NOMO-1 treated with DMSO at 0.1 percent for 48 hours (cell line): ENCODE data around the gene CKMT1A.
A peak's percentile ranks its signal among the peaks of the same experiment; 100 is the strongest.
"Not testable (repeated sequence)": the region's sequence is repeated elsewhere in the genome, so short reads cannot be mapped to it uniquely, and the experiment has no call there.

Source experiments
- DNase-seq: peaks from one replicate; lab custom pipeline; 2025; ENCODE audit not compliant: unreplicated experiment; lab: John Stamatoyannopoulos, UW

CKMT1A gene

GRCh38 chr15:43693148-43694022 is at the start of gene CKMT1A:
TSS of gene CKMT1A (plus strand) at chr15:43693859. CDS start at chr15:43694051, 192 bp downstream.
- DNase-seq: not testable (repeated sequence)

- no peak for DNase-seq
Measured at GRCh38 chr15:43648649-43649429, 44.8 kb upstream of the CKMT1A start, which contains the start of gene CATSPER2. TSS of gene CATSPER2 (minus strand) at chr15:43648844. CDS start at chr15:43648061, 783 bp downstream.

GRCh38 chr15:43649430-43649926 is 44.2 kb upstream of the CKMT1A start:
- DNase-seq: not testable (repeated sequence)

DNA sequence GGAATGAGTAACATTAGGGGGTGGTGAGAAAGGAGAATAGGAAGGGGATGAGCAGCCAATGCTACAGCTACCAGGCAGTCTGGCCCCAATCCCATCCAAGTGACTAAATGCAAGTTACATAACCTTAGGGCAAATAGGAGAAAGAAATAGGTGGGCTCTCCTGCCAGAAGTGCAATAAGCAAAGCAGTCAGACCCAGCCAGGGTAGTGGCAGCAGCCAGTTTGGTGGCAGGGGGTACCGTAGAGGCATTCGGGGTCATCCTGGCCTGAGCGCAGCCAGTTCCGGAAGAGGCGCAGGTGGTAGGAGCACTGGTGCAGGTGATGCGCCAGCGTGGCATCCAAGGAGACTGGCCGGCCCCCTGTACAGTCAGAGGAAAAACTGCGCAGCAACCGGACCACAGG is 33.9 kb upstream of the CKMT1A start:
- DNase-seq: not testable (repeated sequence)

- not testable (repeated sequence) for DNase-seq
Measured at GRCh38 chr15:43662293-43662692, 31.4 kb upstream of the CKMT1A start.

GRCh38 chr15:43663333-43663732 is 30.3 kb upstream of the CKMT1A start:
- not testable (repeated sequence) for DNase-seq

DNA sequence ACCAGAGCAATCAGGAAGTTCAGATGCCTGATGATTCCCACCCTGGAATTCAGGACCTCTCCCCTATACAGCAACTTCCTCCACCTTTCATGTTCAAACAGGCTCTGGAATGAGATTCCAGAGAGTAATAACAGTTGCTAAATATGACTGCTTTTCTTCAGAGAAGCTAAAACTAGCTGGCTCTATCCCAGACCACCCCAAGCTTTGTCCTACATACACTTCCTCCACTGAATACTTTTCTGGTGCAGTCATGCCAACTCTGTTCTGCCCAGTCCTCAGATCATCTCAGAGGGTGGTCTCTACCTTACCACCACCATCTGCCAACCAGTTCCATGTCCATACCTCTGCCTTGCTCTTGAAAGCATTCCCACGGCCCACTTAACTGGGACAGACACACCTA is 27.5 kb upstream of the CKMT1A start:
- DNase-seq: not testable (repeated sequence)

DNA sequence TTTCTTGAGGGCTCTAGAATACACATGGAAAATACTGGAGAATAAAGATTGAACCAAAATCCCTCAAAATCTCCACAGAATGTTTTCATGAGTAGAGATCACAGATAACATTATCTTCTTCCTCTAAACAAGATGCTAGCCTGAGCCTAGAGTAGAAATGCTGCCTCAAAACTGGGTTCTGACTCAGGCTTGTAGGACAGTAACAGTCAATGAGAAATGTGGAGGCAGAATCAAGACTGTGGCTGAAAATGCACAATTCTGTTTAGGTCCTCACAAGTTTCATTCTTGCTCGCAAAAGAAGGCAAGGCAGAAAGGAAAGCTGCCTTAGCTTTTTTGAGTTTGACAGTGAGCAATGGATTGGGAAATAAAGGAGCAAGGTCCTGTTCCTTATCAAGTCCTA is 19.5 kb upstream of the CKMT1A start:
- DNase-seq: not testable (repeated sequence)

DNA sequence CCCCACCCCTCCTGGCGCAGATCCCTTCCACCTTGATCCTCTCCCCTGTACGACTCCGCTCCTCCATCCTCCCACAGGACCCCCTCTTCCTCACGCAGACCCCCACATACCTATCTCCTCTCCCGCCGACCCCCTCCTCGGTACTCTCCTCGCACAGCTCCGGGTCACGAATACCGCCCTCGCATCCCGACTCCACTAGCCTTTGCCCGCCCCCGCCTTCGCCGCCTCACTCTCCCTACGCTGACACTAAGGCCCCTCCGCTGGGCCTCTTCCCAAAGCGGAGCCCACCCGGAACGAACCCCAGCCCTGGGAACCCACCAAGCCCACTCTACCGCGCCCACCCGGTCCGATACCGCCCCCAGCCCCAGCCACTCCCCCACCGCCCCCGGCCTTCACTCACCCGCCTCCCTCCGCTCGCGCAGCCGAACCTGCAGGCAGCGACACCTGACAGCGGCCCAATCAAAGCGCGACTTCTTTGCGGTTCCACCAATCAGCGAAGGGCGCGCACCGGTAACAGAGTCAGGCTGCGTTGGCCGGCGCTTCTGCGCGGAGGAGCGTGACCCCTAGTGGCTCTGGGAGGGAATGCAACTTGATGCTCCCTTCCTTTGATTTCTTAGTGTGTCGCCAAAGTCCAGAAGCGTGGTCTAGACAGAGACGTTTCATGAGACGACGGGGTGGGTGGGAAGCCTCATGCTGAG is 3.9 kb upstream of the CKMT1A start:
- not testable (repeated sequence) for DNase-seq

DNA sequence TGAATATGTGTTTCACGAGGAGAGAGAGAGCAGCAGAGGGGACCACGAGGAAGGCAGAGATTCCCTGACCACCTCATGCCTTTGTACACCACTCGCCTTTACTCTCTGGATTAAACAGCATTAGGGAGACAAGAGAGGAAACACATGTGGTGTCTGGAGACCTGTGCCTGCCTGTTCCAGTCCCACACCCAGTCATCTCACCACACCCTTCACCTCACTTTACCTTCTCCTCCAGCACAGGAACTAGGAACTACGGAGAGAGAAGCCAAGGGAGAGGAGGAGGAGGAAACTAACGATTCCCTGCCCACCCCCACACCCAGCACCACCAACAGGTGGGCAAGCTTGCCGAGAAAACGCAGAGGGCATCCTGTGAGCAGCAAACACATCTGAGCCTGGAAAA is 980 bp upstream of the CKMT1A start:
- DNase-seq: not testable (repeated sequence)

- no peak for DNase-seq
Measured at GRCh38 chr15:43702174-43702573, 8.5 kb downstream of the CKMT1A start.

DNA sequence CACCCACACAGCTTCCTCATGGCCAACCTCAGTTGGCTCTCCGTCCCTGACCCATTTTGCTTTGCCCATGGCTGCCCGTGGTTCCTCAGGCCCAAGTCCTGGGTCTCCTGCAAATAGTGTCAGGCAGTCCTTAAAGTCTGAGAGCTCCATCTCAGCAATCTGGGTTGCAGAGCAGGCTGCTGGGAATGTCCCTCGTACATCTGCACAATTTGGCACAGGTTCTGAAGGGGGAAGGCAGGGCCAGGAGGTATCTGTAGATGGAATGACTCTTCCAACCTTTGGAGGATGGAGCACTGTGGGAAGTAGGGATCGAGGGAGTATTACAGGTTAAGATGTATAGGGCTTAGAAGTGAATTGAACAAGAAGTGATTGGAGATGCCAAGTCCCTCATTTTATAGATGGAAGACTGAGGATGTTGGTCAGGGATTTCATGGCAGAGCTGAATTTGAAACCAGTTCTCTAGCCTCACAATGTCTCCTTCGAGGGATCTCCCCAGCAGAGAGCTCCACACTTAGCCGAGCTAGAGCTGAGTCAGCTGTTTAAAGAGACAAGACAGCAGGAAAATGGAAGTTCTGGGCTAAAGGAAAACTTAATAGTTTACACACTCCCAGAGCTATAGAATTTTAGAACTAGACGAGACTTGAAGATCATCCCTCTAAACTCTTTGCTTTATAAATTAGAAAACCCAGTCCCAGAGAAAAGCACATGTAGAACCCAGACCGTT is 9.2 kb downstream of the CKMT1A start:
- DNase-seq: no peak

GRCh38 chr15:43710431-43711131 is 16.9 kb downstream of the CKMT1A start:
- DNase-seq: not testable (repeated sequence)

- DNase-seq: no peak
Measured at GRCh38 chr15:43723151-43723550, 29.5 kb downstream of the CKMT1A start.

GRCh38 chr15:43726306-43726705 is 32.6 kb downstream of the CKMT1A start:
- not testable (repeated sequence) for DNase-seq

DNA sequence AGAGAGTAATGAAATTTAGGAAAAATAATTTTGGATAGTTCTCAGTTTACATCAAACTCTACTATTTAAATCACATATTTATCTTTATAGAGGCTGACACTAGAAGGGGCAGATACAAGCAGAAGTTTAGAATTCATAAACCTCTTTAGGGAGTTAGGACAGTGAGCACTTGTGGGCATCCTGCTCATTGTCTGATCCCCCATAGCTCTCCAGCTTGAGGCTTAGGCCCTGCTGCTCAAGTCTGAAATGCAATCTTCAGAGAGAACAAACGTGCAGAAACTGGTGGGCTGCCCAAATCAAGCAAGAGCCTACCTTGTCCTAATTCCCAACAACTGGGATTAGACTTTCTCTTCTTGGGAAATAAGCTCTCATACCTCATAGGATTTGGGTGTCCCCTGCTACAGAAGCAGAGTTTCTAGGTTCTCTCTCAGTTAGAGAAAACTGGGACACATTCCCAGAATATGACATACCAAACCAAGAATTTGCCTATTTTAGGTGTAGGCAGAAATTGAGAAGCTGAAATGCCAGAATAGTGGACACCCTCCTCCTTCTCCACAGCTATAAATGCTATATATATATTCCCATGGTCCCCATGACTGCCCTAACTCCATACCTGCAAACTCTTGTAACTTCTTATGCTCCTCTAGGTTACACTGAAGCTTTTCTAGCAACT is 34.5 kb downstream of the CKMT1A start:
- not testable (repeated sequence) for DNase-seq

GRCh38 chr15:43735416-43735815 is 41.8 kb downstream of the CKMT1A start:
- DNase-seq: no peak

GRCh38 chr15:43746245-43746902 is 52.7 kb downstream of the CKMT1A start, which contains the start of gene PDIA3:
TSS of gene PDIA3 (plus strand) at chr15:43746438. CDS start at chr15:43746540, 102 bp downstream.
- peak; percentile 75 for DNase-seq
